SK-N-SH treated with all-trans-retinoic acid at 6 μM for 48 hours (cell line): Measurements from ENCODE around the gene TMEM219.
"Not testable (repeated sequence)": the region's sequence is repeated elsewhere in the genome, so short reads cannot be mapped to it uniquely, and the experiment has no call there.

ENCODE experiments used
- ATAC-seq: fragments of 200-7000 bp; cut with Tn5 transposase; 3 replicates; pipeline ENCODE4 v1.9.1; 2020; ENCODE audit warnings: mild to moderate bottlenecking, moderate library complexity
- ARNTL ChIP-seq: fragments of 450-650 bp; formaldehyde crosslinking; IDR thresholded peaks from 2 replicates; pipeline ENCODE4 v1.5.0; 2020; ENCODE audit warnings: low read depth, mild to moderate bottlenecking, moderate library complexity, borderline replicate concordance
- BACH2 ChIP-seq: fragments of 250-450 bp; sonication (Bioruptor Pico); IDR thresholded peaks from 2 replicates; pipeline ENCODE4 v1.9.0; 2021; ENCODE audit warnings: mild to moderate bottlenecking, borderline replicate concordance
- CSDC2 ChIP-seq: fragments of 250-450 bp; sonication (Bioruptor Pico); IDR thresholded peaks from 2 replicates; pipeline ENCODE4 v1.5.0; 2020; ENCODE audit warnings: mild to moderate bottlenecking, moderate library complexity
- ESRRG ChIP-seq: fragments of 250-450 bp; sonication (Bioruptor Pico); IDR thresholded peaks from 2 replicates; pipeline ENCODE4 v1.6.1; 2021; ENCODE audit warnings: mild to moderate bottlenecking
- GLIS3 ChIP-seq: fragments of 250-450 bp; sonication (Bioruptor Pico); IDR thresholded peaks from 2 replicates; pipeline ENCODE4 v1.5.0; 2020; ENCODE audit warnings: mild to moderate bottlenecking, moderate library complexity
- ISL1 ChIP-seq: fragments of 250-450 bp; sonication (Bioruptor Pico); IDR thresholded peaks from 2 replicates; pipeline ENCODE4 v2.1.2; 2022; ENCODE audit warnings: mild to moderate bottlenecking, moderate library complexity
- PPARA ChIP-seq: fragments of 250-450 bp; sonication (Bioruptor Pico); IDR thresholded peaks from 2 replicates; pipeline ENCODE4 v1.5.0; 2020; ENCODE audit warnings: mild to moderate bottlenecking, borderline replicate concordance
- SNAI2 ChIP-seq: fragments of 250-450 bp; sonication (Bioruptor Pico); IDR thresholded peaks from 2 replicates; pipeline ENCODE4 v1.5.0; 2020; ENCODE audit warnings: mild to moderate bottlenecking, moderate library complexity
- TCF4 ChIP-seq: fragments of 250-450 bp; sonication (Bioruptor Pico); IDR thresholded peaks from 2 replicates; pipeline ENCODE4 v1.8.0; 2021; ENCODE audit warnings: mild to moderate bottlenecking, moderate library complexity, borderline replicate concordance
- TOX ChIP-seq: fragments of 250-450 bp; sonication (Bioruptor Pico); IDR thresholded peaks from 2 replicates; pipeline ENCODE4 v1.8.0; 2021; ENCODE audit warnings: mild to moderate bottlenecking, moderate library complexity, borderline replicate concordance
- ZC3H10 ChIP-seq: fragments of 250-450 bp; sonication (Bioruptor Pico); IDR thresholded peaks from 2 replicates; pipeline ENCODE4 v1.5.1; 2021; ENCODE audit warnings: mild to moderate bottlenecking, moderate library complexity
- ZFP3 ChIP-seq: fragments of 250-450 bp; sonication (Bioruptor Pico); IDR thresholded peaks from 2 replicates; pipeline ENCODE4 v1.5.0; 2020; ENCODE audit warnings: mild to moderate bottlenecking, moderate library complexity
- ZFP30 ChIP-seq: fragments of 450-650 bp; formaldehyde crosslinking; IDR thresholded peaks from 2 replicates; pipeline ENCODE4 v1.5.0; 2022; ENCODE audit warnings: mild to moderate bottlenecking, moderate library complexity
- ZNF565 ChIP-seq: fragments of 450-650 bp; formaldehyde crosslinking; conservative IDR thresholded peaks from 2 replicates; pipeline ENCODE4 v1.5.0; 2020; ENCODE audit warnings: low read depth, mild to moderate bottlenecking, moderate library complexity
- ZNF8 ChIP-seq: fragments of 450-650 bp; formaldehyde crosslinking; IDR thresholded peaks from 2 replicates; pipeline ENCODE4 v1.5.0; 2020; ENCODE audit warnings: mild to moderate bottlenecking, moderate library complexity
- TF ChIP-seq, protein P1 (sequence below): fragments of 250-450 bp; sonication (Bioruptor Pico); IDR thresholded peaks from 2 replicates; pipeline ENCODE4 v1.5.0; 2020; ENCODE audit warnings: mild to moderate bottlenecking, moderate library complexity
- TF ChIP-seq, protein P2 (sequence below): fragments of 250-450 bp; sonication (Bioruptor Pico); IDR thresholded peaks from 2 replicates; pipeline ENCODE4 v1.5.1; 2021; ENCODE audit warnings: mild to moderate bottlenecking, moderate library complexity
- TF ChIP-seq, protein P3 (sequence below): fragments of 250-450 bp; sonication (Bioruptor Pico); IDR thresholded peaks from 2 replicates; pipeline ENCODE4 v1.8.0; 2020; ENCODE audit warnings: mild to moderate bottlenecking, moderate library complexity, borderline replicate concordance
- TF ChIP-seq, protein P4 (sequence below): fragments of 250-450 bp; sonication (Bioruptor Pico); IDR thresholded peaks from 2 replicates; pipeline ENCODE4 v1.5.1; 2020; ENCODE audit warnings: low read depth, mild to moderate bottlenecking, moderate library complexity

The TMEM219 gene

DNA sequence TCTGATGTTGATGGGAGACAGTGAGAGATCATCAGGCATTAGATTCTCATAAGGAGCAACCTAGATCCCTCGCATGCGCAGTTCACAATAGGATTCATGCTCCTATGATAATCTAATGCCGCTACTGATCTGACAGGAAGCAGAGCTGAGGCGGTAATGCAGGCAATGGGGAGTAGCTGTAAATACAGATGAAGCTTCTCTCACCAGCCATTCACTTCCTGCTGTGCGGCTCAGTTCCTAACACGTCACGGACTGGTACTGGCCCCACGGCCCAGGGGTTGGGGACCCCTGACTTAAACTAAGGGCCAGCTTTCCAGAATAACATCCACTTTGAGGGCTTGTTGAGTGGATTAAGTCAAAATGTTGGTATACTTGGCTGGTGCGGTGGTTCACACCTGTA is 2.6 kb upstream of the TMEM219 start:
- ATAC-seq: no peak
- TF ChIP-seq PPARA: no peak
- no peak for TF ChIP-seq ZC3H10
- no peak for TF ChIP-seq BACH2
- TF ChIP-seq SNAI2: no peak
- TF ChIP-seq TCF4 (CRISPR knock-in tag): no peak
- TF ChIP-seq ZNF8 (CRISPR knock-in tag): no peak
- TF ChIP-seq, protein P1, sequence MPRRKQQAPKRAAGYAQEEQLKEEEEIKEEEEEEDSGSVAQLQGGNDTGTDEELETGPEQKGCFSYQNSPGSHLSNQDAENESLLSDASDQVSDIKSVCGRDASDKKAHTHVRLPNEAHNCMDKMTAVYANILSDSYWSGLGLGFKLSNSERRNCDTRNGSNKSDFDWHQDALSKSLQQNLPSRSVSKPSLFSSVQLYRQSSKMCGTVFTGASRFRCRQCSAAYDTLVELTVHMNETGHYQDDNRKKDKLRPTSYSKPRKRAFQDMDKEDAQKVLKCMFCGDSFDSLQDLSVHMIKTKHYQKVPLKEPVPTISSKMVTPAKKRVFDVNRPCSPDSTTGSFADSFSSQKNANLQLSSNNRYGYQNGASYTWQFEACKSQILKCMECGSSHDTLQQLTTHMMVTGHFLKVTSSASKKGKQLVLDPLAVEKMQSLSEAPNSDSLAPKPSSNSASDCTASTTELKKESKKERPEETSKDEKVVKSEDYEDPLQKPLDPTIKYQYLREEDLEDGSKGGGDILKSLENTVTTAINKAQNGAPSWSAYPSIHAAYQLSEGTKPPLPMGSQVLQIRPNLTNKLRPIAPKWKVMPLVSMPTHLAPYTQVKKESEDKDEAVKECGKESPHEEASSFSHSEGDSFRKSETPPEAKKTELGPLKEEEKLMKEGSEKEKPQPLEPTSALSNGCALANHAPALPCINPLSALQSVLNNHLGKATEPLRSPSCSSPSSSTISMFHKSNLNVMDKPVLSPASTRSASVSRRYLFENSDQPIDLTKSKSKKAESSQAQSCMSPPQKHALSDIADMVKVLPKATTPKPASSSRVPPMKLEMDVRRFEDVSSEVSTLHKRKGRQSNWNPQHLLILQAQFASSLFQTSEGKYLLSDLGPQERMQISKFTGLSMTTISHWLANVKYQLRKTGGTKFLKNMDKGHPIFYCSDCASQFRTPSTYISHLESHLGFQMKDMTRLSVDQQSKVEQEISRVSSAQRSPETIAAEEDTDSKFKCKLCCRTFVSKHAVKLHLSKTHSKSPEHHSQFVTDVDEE: no peak
- TF ChIP-seq ZFP30 (CRISPR knock-in tag): no peak
- TF ChIP-seq ESRRG (CRISPR knock-in tag): no peak
- no peak for TF ChIP-seq ZFP3 (CRISPR knock-in tag)
- no peak for TF ChIP-seq ARNTL (CRISPR knock-in tag)
- no peak for TF ChIP-seq ISL1
- no peak for TF ChIP-seq TOX
- TF ChIP-seq, protein P2, sequence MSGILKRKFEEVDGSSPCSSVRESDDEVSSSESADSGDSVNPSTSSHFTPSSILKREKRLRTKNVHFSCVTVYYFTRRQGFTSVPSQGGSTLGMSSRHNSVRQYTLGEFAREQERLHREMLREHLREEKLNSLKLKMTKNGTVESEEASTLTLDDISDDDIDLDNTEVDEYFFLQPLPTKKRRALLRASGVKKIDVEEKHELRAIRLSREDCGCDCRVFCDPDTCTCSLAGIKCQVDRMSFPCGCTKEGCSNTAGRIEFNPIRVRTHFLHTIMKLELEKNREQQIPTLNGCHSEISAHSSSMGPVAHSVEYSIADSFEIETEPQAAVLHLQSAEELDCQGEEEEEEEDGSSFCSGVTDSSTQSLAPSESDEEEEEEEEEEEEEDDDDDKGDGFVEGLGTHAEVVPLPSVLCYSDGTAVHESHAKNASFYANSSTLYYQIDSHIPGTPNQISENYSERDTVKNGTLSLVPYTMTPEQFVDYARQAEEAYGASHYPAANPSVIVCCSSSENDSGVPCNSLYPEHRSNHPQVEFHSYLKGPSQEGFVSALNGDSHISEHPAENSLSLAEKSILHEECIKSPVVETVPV (CRISPR knock-in tag): no peak
- TF ChIP-seq, protein P3, sequence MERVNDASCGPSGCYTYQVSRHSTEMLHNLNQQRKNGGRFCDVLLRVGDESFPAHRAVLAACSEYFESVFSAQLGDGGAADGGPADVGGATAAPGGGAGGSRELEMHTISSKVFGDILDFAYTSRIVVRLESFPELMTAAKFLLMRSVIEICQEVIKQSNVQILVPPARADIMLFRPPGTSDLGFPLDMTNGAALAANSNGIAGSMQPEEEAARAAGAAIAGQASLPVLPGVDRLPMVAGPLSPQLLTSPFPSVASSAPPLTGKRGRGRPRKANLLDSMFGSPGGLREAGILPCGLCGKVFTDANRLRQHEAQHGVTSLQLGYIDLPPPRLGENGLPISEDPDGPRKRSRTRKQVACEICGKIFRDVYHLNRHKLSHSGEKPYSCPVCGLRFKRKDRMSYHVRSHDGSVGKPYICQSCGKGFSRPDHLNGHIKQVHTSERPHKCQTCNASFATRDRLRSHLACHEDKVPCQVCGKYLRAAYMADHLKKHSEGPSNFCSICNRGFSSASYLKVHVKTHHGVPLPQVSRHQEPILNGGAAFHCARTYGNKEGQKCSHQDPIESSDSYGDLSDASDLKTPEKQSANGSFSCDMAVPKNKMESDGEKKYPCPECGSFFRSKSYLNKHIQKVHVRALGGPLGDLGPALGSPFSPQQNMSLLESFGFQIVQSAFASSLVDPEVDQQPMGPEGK (CRISPR knock-in tag): no peak
- TF ChIP-seq ZNF565 (CRISPR knock-in tag): no peak
- no peak for TF ChIP-seq GLIS3 (CRISPR knock-in tag)

DNA sequence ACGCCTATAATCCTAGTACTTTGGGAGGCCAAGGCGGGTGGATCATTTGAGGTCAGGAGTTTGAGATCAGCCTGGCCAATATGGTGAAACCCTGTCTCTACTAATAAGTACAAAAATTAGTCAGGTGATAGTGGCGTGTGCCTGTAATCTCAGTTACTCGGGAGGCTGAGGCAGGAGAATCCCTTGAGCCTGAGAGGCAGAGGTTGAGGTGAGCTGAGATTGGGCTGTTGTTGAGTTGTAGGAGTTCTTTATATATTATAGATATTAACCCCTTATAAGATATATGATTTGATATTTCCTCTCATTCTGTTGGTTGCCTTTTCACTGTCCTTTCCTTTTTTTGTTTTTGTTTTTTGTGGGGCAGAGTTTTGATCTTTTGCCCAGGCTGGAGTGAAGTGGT is 2.1 kb upstream of the TMEM219 start:
- peak; percentile 64; the same call in 1 of the 2 replicates for TF ChIP-seq ZFP3 (CRISPR knock-in tag)
- ATAC-seq: not testable (repeated sequence)

DNA sequence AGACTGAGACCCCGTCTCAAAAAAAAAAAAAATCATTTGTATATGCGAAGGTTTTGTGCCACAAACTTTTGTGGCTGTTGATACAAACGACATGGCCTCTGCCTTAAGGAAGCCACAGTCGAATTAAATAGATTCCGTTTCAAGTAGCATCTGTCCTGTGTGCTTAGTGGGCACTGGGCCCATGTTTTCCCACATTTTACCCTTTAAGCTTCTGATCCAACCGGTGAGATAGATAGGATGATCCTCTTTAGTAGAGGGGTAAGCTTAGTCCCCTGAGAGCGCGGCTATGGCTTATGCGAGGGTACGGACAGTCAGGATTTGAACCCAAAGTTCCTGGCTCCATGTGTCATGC is 776 bp upstream of the TMEM219 start:
- TF ChIP-seq CSDC2 (CRISPR knock-in tag): no peak
- TF ChIP-seq BACH2: no peak
- no peak for TF ChIP-seq TCF4 (CRISPR knock-in tag)
- TF ChIP-seq ZFP30 (CRISPR knock-in tag): no peak
- TF ChIP-seq PPARA: no peak
- no peak for TF ChIP-seq ISL1
- TF ChIP-seq ZC3H10: no peak
- TF ChIP-seq, protein P4, sequence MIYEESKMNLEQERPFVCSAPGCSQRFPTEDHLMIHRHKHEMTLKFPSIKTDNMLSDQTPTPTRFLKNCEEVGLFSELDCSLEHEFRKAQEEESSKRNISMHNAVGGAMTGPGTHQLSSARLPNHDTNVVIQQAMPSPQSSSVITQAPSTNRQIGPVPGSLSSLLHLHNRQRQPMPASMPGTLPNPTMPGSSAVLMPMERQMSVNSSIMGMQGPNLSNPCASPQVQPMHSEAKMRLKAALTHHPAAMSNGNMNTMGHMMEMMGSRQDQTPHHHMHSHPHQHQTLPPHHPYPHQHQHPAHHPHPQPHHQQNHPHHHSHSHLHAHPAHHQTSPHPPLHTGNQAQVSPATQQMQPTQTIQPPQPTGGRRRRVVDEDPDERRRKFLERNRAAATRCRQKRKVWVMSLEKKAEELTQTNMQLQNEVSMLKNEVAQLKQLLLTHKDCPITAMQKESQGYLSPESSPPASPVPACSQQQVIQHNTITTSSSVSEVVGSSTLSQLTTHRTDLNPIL: no peak
- no peak for TF ChIP-seq ESRRG (CRISPR knock-in tag)
- no peak for TF ChIP-seq ARNTL (CRISPR knock-in tag)
- no peak for TF ChIP-seq ZFP3 (CRISPR knock-in tag)
- TF ChIP-seq, protein P2 (CRISPR knock-in tag): no peak
- TF ChIP-seq, protein P1: no peak
- TF ChIP-seq TOX: no peak
- TF ChIP-seq SNAI2: no peak
- no peak for ATAC-seq
